Astrocyte of the hippocampus (primary cell): ENCODE data around the gene NUFIP2.
A peak's percentile ranks its signal among the peaks of the same experiment; 100 is the strongest.
"Not testable (repeated sequence)": the region's sequence is repeated elsewhere in the genome, so short reads cannot be mapped to it uniquely, and the experiment has no call there.

Experiments used
- DNase-seq: peaks from one replicate; pipeline ENCODE4 v3.0.0; 2011; ENCODE audit warnings: low read depth, low spot score

Gene NUFIP2

DNA sequence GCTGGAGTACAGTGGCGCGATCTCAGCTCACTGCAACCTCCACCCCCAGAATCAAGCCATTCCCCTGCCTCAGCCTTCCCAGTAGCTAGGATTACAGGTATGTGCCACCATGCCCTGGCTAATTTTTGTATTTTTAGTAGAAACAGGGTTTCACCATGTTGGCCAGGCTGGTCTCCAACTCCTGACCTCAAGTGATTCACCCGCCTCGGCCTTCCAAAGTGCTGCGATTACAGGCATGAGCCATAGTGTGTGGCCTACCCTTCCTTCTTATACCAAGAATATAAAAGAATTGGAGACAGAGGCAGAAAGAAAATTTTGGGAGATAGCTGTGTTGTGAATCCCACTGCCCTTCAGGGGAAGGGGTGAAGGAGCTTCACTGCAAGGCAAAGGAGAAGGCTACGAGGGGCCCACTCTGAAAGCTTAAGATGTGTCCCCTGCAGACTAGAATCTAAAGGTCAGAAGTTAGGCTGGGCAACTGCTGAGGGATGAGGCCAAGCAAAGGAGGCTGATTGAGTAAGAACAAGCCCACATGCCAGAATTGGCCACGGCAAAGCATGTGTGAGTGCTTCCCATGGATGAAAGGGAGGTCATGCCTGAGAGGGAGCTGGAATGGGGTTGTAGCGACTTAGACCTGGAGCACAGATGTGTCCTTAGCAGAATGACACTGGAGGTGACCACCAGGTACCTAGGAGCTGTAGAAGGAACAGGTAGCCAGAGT is 55.7 kb downstream of the NUFIP2 start:
- peak; percentile 42 for DNase-seq

- DNase-seq = peak; percentile 58
Measured at GRCh38 chr17:29237476-29238132, 56.3 kb downstream of the NUFIP2 start.

DNA sequence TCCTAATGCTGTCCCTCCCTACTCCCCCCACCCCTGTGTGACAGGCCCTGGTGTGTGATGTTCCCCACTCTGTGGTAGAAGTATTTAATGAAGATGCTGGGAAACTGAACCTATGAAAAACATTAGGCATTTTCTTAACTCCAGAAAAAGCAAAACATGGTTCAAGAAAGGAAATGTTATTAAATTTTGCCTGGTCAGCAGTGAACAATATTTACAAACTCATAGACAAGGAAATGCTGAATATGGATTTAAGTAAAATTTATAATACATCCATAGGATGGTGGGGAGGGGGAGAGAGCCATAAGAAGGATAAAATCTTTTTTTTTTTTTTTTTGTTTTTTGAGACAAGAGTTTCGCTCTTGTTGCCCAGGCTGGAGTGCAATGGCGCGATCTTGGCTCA is 58.0 kb downstream of the NUFIP2 start:
- no peak for DNase-seq

DNA sequence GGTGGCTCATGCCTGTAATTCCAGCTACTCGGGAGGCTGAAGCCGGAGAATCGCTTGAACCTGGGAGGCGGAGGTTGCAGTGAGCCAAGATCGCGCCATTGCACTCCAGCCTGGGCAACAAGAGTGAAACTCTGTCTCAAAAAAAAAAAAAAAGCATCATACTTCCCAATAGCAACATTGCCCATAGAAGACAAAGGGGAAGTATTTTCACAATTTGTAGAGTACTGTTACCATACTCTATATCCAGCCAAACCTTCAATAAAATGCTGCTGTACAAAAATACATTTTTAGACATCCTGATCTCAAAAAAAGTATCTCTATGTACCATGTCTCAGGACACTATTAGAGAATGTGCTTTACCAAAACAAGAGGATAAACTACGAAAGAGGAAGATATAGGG is 59.0 kb downstream of the NUFIP2 start:
- not testable (repeated sequence) for DNase-seq

DNA sequence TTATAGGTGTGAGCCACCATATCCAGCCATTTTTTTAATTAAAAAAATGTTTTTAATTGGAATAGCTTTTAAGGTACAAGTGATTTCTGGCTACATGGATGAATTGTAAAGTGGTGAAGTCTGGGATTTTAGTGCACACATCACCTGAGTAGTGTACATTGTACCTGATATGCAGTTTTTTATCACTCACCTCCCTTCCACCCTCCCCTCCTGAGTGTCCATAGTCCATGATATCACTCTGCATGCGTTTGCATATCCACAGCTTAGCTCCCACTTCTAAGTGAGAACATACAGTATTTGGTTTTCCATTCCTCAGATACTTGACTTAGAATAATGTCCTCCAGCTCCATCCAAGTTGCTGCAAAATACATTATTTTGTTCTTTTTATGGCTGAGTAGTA is 60.6 kb downstream of the NUFIP2 start:
- DNase-seq = no peak

DNA sequence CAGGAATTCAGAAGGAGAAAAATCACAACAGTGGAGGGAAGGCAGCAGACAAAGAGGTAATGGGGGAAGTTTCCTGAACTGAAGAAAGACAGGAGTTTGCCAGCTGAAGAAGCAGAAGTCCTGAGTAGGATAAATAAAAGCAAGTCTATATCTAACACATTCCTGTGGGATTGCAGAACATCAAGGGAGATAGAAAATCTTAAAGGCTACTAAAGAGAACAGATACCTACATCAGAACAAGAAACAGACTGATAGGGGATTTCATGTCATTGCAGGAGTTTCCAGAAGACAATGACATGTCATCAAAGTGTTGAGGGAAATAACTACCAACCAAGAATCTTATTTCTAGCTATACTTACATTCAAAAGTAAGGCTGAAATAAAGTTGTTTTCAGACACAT is 68.6 kb downstream of the NUFIP2 start:
- DNase-seq = no peak

DNA sequence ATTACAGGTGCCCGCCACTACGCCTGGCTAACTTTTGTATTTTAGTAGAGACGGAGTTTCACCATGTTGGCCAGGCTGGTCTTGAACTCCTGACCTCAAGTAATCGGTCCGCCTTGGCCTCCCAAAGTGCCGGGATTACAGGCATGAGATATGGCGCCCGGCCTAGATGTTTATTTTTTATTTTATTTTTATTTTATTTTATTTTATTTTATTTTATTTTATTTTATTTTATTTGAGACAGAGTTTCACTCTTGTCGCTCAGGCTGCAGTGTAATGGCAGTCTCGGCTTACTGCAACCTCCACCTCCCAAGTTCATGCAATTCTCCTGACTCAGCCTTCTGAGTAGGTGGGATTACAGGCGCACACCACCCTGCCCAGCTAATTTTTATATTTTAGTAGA is 72.6 kb downstream of the NUFIP2 start:
- not testable (repeated sequence) for DNase-seq

DNA sequence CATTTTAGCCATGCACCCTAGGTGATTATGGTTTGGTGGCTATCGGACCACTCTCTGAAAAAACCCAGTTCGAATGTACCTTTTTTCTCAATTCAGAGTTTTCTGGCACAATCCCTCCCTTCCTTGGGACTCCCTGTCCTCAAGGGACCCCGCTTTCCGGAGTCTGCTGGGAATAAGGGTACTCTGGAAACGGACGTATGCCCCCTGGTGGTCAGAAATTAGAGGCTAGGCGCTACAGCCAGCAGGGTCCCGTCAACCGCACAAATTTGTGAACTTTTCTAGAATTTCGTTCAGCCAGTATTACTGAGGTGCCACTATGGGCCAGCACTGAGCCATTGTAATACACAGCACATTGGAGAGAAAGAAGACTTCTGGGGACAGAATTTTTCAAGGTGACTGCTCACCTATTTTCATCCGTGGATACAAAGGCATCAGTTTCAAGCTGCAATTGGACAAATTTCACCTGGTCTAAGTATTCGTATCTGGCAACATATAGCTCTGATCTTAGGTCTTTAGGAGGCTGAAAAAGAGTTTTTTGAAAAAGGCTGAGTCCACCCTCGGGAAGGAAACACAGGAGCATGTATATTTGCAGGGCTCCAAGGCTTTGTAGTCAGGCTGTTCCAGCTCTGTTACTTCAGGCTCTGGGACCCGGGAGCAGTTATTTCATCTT is 74.4 kb downstream of the NUFIP2 start:
- DNase-seq = peak; percentile 93

DNA sequence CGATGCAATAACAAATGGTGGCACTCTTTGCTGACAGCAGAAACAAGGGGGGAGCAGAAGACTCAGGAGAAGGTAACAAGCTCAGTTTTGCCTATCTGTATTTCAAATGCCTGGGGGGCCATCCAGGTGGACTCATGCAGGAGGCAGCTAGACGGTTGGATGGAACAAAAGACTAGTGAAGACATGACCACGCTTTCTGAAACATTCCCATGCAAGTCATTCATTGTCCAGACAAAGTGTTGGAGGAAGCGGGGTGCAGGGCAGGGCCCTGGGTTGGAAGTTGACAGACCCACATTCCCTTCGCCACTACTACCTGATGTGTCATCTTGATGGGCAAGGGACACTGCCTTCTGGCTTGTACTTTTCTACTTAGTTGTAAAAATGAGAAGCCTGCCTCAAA is 77.1 kb downstream of the NUFIP2 start:
- no peak for DNase-seq

- DNase-seq = no peak
Measured at GRCh38 chr17:29216181-29216580, 77.8 kb downstream of the NUFIP2 start.

GRCh38 chr17:29215717-29216116 is 78.2 kb downstream of the NUFIP2 start:
- no peak for DNase-seq

DNA sequence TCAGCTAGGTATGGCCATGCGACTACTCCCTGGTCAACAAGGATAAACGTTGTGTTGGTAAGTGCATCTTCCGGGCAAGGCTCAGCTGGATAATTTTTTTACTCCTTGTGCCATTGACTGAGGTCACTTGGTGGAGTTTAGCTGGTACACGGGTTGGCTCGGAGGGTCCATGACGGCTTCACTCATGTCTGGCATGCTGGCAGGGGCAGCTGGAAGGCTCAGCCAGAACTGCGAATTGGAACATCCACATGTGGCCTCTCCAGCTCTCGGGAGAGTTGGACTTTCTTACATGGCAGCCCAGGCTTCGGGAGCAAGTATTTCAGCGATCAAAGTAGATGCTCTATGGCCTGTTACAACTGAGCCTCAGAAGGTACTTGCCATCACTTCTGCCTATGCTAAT is 78.8 kb downstream of the NUFIP2 start:
- no peak for DNase-seq

DNA sequence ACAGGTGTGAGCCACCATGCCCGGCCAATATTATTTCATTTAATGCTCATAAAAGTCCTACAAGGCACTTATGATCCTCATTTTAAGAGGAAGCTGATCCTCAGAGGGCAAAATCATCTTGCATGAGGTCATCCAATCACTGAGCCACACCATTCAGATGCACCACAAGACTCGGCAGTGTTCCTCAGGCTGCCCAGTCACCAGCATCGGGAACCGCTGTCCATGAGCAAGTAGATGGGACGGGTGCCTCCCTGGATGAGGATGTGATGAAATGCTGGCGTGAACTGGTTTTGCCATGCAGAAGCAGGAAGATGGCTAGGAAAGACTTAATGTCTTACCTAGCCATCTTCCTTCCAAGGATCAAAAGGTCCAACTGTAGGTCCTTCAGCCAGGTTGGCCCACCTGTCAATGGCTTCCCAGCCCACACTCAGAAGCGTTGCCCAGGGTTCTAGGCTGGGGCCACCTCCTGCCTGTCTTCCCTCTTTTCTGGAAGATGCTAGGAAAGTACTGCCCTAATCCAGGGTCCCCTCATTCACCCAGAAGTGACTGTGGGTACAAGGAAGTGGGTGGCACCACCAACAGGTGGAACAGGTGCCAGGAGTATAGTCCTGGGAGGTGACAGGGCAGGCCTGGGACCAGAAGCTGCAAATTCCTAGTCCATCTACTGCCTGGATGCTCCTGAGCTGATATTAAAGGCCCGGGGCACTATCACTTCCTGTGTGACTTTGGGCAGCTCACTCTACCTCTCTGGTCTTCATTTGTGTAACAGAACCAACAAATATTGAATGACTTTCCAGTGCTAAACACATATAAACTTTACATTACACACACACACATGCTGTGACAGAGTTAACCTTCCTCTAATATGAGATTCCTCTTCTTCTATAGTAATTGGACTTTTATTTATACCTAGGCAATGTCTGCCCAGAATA is 79.5 kb downstream of the NUFIP2 start:
- no peak for DNase-seq

DNA sequence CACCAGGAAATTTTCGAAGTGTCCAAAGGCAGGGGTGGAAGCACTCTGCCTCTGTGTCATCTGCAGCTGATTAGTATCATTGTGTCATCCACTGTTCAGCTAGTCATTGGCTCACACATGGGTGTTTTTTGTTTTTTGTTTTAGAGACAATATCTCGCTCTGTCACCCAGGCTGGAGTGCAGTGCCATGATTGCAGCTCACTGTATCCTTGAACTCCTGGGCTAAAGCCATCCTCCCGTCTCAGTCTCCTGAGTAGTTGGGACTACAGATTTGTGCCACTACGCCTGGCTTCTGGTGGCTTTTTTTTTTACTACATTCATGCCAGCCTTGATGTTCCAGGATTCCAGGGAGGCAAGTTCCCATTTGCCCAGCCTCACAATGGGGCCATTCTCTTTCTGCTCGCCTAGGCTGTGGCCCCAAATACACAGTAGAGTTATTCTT is 81.2 kb downstream of the NUFIP2 start:
- no peak for DNase-seq

GRCh38 chr17:29212094-29212631 is 81.8 kb downstream of the NUFIP2 start:
- no peak for DNase-seq

DNA sequence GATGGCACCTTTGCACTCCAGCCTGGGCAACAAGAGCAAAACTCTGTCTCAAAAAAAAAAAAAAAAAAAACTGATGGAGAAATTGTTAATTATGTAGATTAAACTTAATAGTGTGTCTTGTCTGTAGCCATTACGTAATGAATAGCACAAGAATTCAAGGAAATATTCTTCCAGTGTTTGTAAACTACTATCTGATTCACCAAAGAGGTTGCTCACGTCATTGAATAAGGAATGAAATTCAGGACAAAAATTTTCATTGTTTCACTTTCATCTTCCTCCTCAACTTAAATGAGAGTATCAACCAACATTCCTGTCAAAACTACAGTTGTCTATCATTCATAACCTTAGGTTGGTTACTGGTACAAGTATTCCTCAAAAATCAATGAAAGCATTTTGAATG is 83.1 kb downstream of the NUFIP2 start:
- no peak for DNase-seq

GRCh38 chr17:29209073-29209472 is 84.9 kb downstream of the NUFIP2 start:
- no peak for DNase-seq

DNA sequence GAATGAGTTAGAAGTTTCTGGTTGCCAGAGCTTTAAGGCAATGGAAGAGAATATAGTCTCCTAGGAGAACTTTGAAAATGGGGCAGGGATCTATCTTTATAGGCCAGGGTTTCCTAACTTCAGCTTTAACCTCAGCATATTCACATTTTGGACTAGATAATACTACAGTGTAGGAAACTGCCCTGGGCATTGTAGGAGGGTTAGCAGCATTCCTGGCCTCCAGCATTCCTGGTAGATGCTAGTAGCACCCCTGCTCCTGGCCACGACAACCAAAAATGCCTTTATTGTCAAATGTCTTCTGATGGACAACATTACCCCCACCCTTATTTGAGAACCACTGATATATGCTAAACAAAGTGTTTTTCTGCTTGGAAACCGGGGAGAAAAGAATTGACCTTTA is 86.0 kb downstream of the NUFIP2 start:
- DNase-seq = no peak
